NCI-H2196 treated with DMSO at 0.1 percent for 48 hours (cell line): ENCODE results near the gene IKZF1.

Experiments used
- DNase-seq: peaks from one replicate; lab custom pipeline; 2025; ENCODE audit not compliant: unreplicated experiment; lab: John Stamatoyannopoulos, UW

Gene IKZF1

DNA sequence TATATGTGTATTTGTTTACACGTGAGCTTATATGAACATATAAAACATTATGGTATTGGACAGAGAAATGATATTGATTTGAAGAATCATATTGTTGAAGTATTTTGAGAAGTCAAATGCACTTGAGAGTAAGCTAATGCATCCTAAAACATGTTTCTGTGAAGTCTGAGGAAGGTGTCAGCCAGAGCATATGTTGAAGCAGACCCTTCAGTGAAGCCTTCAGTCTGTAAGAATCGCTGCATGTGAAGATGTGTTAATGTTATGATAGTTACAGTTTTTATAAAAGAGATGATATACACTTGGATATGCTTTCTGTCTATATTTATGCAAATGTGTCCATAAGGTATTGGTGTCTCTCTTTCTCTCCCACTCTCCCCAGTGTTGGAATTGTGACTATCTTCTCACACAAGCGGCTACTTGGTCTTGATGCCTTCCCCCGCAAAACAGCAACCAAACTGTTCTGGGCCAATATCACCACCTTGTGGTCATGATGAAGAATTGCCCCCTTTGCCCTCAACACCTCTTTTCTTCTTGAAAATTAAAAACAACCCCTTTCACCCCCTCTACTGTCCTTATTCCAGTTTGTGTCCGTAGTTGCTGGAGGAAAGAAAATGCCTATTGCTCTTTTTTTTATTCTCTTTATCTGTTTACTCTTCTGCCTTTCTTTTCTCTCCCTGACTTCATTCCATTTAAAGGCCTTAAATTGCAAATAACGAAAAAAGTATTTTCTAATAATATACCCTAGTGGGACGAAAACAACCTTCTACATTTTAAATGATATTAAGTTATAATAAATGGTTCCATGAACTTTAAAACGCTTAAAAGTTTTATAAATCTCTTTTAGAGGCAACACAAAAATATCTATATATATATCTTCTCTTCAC, 64.9 kb downstream of the IKZF1 start:
- peak; percentile 7 for DNase-seq

DNA sequence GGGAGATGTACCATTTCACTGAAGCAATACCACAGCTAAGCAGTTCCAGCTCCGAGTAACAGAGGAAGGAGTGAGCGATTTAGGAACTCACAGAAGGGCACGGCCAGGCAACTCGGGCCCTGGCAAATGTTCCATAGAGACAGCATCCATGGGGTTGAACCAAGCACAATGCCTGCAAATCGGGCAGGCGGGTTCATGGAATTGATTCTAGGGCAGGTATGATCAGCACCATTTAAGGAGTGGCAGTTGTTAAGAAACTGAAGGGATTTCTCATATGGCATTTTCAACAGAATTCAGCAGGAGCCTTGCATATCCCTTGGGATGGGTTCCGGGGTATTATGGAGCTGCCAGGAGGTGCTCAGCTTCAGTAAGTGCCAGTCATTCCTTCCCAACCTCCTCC, 66.4 kb downstream of the IKZF1 start:
- no peak for DNase-seq

GRCh38 chr7:50371551-50372021, 67.1 kb downstream of the IKZF1 start:
- DNase-seq, result no peak

DNA sequence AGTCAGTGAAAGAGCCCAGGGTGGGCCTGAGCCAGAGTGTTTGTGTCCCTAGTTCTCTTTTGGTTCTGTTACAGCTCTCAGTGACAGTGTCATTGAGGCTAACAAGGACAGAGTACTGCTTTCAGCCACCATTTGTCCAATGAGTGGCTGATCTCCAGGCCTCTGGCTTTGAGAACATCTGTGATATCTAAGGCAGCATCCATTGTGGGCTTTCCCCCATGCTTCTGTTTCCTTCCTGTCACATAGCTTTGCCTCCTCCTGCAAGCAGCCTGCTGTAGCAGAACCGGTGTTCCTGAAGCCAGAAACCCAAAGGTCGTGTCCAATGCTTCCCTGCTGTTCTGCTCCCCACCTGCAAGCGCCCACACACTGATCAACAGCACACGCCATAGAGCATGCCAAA, 68.4 kb downstream of the IKZF1 start:
- DNase-seq, result no peak

DNA sequence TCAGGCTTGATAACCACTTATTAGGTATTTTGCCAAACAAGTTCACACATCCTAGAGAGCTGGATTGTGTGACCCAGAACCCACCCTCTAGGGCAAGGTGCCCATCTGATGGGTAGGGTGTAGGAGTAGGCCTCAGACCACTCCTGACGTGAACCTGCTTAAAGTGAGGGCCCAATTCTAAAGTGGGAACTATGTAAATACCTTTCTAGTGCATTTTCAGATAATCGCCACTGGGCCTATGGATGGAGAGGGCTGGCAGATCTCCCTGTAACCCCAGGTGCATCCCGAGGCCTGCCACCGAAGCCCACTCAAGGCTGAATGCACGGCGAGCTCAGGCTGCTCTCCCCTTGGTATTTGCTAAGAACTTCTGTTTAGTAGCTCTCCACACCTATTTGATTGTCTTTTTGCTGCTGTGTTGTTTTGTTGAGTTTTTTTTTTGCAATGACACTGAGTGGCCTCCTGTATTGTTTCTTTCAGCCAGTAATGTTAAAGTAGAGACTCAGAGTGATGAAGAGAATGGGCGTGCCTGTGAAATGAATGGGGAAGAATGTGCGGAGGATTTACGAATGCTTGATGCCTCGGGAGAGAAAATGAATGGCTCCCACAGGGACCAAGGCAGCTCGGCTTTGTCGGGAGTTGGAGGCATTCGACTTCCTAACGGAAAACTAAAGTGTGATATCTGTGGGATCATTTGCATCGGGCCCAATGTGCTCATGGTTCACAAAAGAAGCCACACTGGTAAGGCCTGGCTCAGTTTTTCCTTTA, 71.7 kb downstream of the IKZF1 start:
- no peak for DNase-seq

DNA sequence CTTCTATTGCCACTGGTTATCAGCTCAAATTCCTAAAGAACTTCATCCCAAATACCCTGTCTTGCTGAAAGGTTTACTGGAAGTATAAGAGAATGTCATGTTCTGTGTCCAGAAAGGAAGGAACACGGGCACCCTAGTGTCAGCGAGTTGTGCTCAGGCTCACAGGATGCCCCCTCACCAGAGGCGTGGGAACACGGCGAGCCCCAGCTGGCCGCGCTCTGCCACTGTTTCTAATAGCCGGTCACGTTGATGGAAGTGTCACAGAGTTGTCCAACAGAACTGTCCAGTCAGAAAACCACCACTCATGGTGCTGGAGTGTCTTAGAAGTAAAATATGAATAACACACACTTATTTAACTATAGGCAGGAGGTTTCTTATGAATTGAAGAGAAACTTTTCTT, 72.8 kb downstream of the IKZF1 start:
- no peak for DNase-seq

- DNase-seq, result peak; percentile 9
These were observed 74.6 kb downstream of the IKZF1 start for GRCh38 chr7:50379082-50379481.

DNA sequence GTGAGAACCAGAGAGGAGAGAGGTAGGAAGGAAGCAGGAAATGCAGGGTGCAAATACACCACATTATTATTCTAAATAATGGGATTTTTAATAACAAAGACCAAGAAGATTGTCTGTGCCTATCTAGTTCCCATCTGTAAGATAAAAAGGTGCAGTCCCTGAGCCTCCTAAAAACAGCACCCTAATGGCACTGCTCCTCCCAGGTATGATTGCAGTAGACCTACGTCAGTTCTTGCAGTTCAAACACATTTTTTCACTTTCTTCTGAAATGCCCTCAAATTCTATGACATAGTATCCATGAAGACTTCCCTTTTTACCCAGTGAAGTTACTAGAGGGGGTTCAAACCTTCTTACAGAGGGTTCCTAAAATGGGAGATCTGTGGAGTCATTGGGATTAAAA, 75.0 kb downstream of the IKZF1 start:
- DNase-seq, result no peak

DNA sequence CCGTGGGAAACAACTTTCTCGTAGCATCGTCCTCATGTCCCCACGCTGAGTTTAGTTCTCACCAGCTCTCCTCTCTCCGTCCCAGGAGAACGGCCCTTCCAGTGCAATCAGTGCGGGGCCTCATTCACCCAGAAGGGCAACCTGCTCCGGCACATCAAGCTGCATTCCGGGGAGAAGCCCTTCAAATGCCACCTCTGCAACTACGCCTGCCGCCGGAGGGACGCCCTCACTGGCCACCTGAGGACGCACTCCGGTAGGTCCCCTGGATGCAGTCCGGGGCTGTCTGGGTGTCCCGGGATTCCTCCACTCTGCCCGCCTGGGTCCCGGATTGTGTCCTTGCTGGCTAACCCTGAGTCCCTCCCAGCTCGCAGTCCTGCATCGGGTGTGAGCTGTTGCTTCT, 77.9 kb downstream of the IKZF1 start:
- DNase-seq, result no peak

DNA sequence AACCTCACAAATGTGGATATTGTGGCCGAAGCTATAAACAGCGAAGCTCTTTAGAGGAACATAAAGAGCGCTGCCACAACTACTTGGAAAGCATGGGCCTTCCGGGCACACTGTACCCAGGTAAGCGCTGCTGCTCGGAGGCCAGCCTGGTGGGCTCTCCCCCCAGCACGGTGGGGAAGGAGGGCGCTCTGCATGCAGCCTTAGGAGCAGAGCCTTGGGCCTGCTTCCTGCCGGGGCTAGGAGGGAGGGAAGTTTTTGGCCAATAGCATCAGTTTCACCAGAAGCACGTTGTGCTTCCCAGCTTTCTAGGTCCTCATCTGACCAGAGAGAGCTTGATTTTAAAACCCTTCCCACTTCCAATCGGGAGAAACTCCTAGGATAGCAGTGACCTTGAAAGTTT, 82.8 kb downstream of the IKZF1 start:
- no peak for DNase-seq

- DNase-seq, result no peak
These were observed 85.4 kb downstream of the IKZF1 start for GRCh38 chr7:50389961-50390360.

- DNase-seq, result no peak
These were observed 86.9 kb downstream of the IKZF1 start for GRCh38 chr7:50391386-50391785.

DNA sequence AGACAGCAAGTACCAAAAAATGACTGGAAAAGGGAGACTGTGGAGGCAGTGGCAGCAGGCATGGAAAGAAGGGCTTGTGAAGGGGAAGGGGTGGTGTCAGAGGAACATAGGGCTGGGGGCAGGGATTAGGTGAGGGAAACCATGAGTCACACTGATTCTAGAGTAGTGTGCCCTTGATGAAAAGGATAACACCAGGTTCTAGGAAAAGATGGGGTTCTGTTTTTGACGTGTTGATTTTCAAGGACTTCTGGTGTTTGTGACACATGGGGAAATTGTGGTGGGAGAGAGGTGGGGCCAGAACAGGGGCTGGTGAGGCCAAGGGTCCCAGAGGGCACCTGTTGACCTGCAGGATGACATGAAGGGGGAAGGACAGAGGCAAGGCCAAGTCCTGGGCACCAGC, 88.6 kb downstream of the IKZF1 start:
- no peak for DNase-seq

- no peak for DNase-seq
These were observed 89.2 kb downstream of the IKZF1 start for GRCh38 chr7:50393547-50394252.

- no peak for DNase-seq
These were observed 89.8 kb downstream of the IKZF1 start for GRCh38 chr7:50394315-50394714.

- no peak for DNase-seq
These were observed 92.3 kb downstream of the IKZF1 start for GRCh38 chr7:50396856-50397255.

DNA sequence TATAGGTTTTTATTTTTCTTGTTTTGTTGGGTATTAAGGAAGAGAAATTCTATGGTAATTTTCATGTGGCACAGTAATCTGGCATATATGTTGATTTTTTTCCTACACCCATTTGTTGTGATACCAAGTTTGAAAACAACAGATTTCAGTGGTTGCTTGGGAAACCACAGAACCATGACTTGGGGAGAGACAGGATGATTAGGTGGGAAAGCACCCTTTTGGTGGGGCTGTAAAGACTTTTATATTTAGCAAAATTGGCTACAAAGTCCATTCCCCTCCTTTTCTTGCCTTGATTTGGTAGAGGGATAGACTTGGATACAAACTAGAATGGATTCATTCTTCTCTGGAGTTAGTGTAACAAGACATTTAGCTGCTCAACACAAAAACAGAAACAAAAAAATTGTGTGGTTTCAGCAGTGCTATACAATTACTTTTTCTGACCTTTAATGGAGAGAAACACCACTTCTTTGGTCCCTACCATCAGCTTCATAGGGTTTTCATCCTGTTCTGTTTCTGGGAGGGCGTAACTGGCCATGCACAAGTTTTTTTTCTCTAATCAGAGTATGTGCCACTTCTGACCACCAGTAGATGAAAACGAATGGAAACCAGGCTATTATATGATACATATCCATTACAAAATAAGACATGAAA, 92.9 kb downstream of the IKZF1 start:
- DNase-seq, result no peak

GRCh38 chr7:50397971-50398324, 93.4 kb downstream of the IKZF1 start:
- DNase-seq, result no peak

GRCh38 chr7:50399206-50399605, 94.7 kb downstream of the IKZF1 start:
- DNase-seq, result no peak

- no peak for DNase-seq
These were observed 95.1 kb downstream of the IKZF1 start for GRCh38 chr7:50399635-50400034.

DNA sequence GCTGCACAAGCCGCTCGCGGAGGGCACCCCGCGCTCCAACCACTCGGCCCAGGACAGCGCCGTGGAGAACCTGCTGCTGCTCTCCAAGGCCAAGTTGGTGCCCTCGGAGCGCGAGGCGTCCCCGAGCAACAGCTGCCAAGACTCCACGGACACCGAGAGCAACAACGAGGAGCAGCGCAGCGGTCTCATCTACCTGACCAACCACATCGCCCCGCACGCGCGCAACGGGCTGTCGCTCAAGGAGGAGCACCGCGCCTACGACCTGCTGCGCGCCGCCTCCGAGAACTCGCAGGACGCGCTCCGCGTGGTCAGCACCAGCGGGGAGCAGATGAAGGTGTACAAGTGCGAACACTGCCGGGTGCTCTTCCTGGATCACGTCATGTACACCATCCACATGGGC, 95.6 kb downstream of the IKZF1 start:
- DNase-seq, result no peak
